Stimulated activated CD8-positive, alpha-beta memory T cell treated with anti-CD3 and anti-CD28 coated beads, Interleukin-12 subunit alpha, Interleukin-12 subunit beta, amount 100 ng/mL, for 4 hours (primary cell): Measurements from ENCODE around the gene FNTB.
"Not testable (repeated sequence)": the region's sequence is repeated elsewhere in the genome, so short reads cannot be mapped to it uniquely, and the experiment has no call there.

Source experiments
- DNase-seq: peaks from one replicate; pipeline ENCODE4 v3.0.0-alpha.2; 2020; ENCODE audit warnings: low read depth

Gene FNTB

GRCh38 chr14:65019944-65020566 is 33.4 kb downstream of the FNTB start:
- no peak for DNase-seq

GRCh38 chr14:65024957-65025356 is 38.3 kb downstream of the FNTB start:
- DNase-seq = no peak

GRCh38 chr14:65025818-65026217 is 39.1 kb downstream of the FNTB start:
- no peak for DNase-seq

- no peak for DNase-seq
Measured at GRCh38 chr14:65026526-65026925, 39.8 kb downstream of the FNTB start.

- DNase-seq = no peak
Measured at GRCh38 chr14:65027127-65027799, 40.6 kb downstream of the FNTB start.

- no peak for DNase-seq
Measured at GRCh38 chr14:65028937-65029336, 42.2 kb downstream of the FNTB start.

GRCh38 chr14:65031321-65031720 is 44.6 kb downstream of the FNTB start:
- not testable (repeated sequence) for DNase-seq

GRCh38 chr14:65032319-65032718 is 45.6 kb downstream of the FNTB start:
- no peak for DNase-seq

- DNase-seq = no peak
Measured at GRCh38 chr14:65033181-65033580, 46.5 kb downstream of the FNTB start.

GRCh38 chr14:65034021-65034420 is 47.3 kb downstream of the FNTB start:
- no peak for DNase-seq

- DNase-seq = no peak
Measured at GRCh38 chr14:65035049-65035448, 48.4 kb downstream of the FNTB start.

GRCh38 chr14:65038966-65039365 is 52.3 kb downstream of the FNTB start:
- DNase-seq = no peak

- no peak for DNase-seq
Measured at GRCh38 chr14:65040666-65041433, 54.2 kb downstream of the FNTB start.

GRCh38 chr14:65041434-65041915 is 54.8 kb downstream of the FNTB start:
- no peak for DNase-seq

GRCh38 chr14:65042296-65042695 is 55.6 kb downstream of the FNTB start:
- no peak for DNase-seq

GRCh38 chr14:65042731-65043372 is 56.2 kb downstream of the FNTB start:
- no peak for DNase-seq

GRCh38 chr14:65043893-65044595 is 57.3 kb downstream of the FNTB start:
- DNase-seq = no peak

GRCh38 chr14:65044596-65044959 is 57.9 kb downstream of the FNTB start:
- DNase-seq = no peak

- no peak for DNase-seq
Measured at GRCh38 chr14:65045006-65045405, 58.3 kb downstream of the FNTB start.

- no peak for DNase-seq
Measured at GRCh38 chr14:65045709-65046108, 59.0 kb downstream of the FNTB start.

- DNase-seq = no peak
Measured at GRCh38 chr14:65052832-65053231, 66.1 kb downstream of the FNTB start.

- DNase-seq = no peak
Measured at GRCh38 chr14:65053466-65053865, 66.8 kb downstream of the FNTB start.
